ENCODE measurements around the gene RNF6. TPM values are rescaled to one million over a fixed set of nuclear protein-coding genes. Genes with fewer than 3 reads are reported as not detected.

RNF6 gene
- total RNA-seq, 1 donor from 2014 or later = 24.2 TPM

DNA sequence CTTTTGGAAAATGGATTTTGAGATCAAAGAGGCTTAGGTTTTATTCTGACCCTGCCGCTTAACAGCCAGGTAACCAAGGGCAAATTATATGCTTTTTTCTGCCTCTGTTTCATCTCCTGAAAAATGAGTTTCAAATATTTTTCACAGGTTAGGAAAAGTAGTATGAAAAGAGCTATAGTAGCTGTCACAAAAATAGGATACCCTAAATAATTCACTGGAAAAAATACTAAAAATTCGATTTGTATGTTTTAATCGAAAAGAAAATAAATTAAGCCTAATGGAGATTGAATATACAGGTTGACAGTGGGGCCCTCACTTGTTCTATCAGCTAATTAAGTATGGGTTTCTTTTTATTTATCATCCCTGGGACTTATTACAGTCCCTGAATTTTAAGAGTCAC, 58.3 kb downstream of the RNF6 start:
- H3K4me3 Mint-ChIP-seq = no peak overlapping the region
- no peak for DNase-seq (ENCODE audit: low spot score in 2 of 2, unreplicated experiment in 2 of 2)
- H3K4me1 Mint-ChIP-seq = peaks cover 4% of the 10 kb centered on the region
- no peaks in the 10 kb centered on the region for H3K36me3 Mint-ChIP-seq
- no peaks in the 10 kb centered on the region for H3K27me3 Mint-ChIP-seq (ENCODE audit: low read depth)
- H3K9me3 Mint-ChIP-seq = peaks cover 3% of the 10 kb centered on the region
- TF ChIP-seq, protein P1, sequence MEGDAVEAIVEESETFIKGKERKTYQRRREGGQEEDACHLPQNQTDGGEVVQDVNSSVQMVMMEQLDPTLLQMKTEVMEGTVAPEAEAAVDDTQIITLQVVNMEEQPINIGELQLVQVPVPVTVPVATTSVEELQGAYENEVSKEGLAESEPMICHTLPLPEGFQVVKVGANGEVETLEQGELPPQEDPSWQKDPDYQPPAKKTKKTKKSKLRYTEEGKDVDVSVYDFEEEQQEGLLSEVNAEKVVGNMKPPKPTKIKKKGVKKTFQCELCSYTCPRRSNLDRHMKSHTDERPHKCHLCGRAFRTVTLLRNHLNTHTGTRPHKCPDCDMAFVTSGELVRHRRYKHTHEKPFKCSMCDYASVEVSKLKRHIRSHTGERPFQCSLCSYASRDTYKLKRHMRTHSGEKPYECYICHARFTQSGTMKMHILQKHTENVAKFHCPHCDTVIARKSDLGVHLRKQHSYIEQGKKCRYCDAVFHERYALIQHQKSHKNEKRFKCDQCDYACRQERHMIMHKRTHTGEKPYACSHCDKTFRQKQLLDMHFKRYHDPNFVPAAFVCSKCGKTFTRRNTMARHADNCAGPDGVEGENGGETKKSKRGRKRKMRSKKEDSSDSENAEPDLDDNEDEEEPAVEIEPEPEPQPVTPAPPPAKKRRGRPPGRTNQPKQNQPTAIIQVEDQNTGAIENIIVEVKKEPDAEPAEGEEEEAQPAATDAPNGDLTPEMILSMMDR (IDR thresholded peaks at IDR 0.05; ENCODE audit: unreplicated experiment) = no peak
- H3K27ac Mint-ChIP-seq = no peak overlapping the region

Other genes with a start within 250 kb of the RNF6 start
- 4.5 to 4.9 TPM (median 4.7 TPM) in 3 replicates for gene SHISA2, start 170.3 kb downstream of the RNF6 start, total RNA-seq
- 25.3 to 26.3 TPM (median 25.6 TPM) in 3 replicates for gene CDK8, start 31.8 kb upstream of the RNF6 start, total RNA-seq